ENCODE measurements around the gene ZNF207. TPM values are rescaled to one million over a fixed set of nuclear protein-coding genes. Genes with fewer than 3 reads are reported as not detected.
A peak's percentile ranks its signal among the peaks of the same experiment; 100 is the strongest.

Gene ZNF207
- 314 and 332 TPM in 2 replicates for total RNA-seq
- total RNA-seq (2013): 146 TPM
- polyA plus RNA-seq: 135 and 231 TPM in 2 replicates
- 90.9 and 152 TPM in 2 replicates for polyA minus RNA-seq

GRCh38 chr17:32349854-32350665 lies at the start of gene ZNF207:
Gene ZNF207, plus strand, starts transcription at chr17:32350157. Its CDS starts 129 bp downstream, at chr17:32350286.
- H3K79me2 ChIP-seq (ENCODE audit: control insufficient read depth, insufficient read depth, low read length): peaks cover 66% of the 10 kb centered on the region
- H3K27ac ChIP-seq (ENCODE audit: low read length in 2 of 2): peak within 1 kb of the TSS; percentile 86 to 98
- ChIA-PET POLR2A (interaction anchor here (0.7 to 1.5 kb wide), 3 partner anchors 9 to 95 kb away, joined by 3 to 4 read pairs (median 3); no protein-coding TSS in a partner anchor), CTCF (no interaction called here)
- under 1% methylated on average over 40 of the region's 47 CpGs for WGBS (ENCODE audit: insufficient coverage)
- intact Hi-C loops (cut with micrococcal nuclease): loop anchor here (1.0 to 10.0 kb wide), 4 partner anchors 8 to 525 kb away; partner anchors contain the start of genes C17orf75 and MYO1D
- H3K4me1 Mint-ChIP-seq: peaks cover 35% of the 10 kb centered on the region
- no peaks in the 10 kb centered on the region for H3K9me3 Mint-ChIP-seq (ENCODE audit: insufficient read depth)
- H3K27me3 Mint-ChIP-seq: no peaks in the 10 kb centered on the region
- H3K27ac Mint-ChIP-seq: peak within 1 kb of the TSS; percentile 100
- peak within 1 kb of the TSS; percentile 99 for H3K4me3 Mint-ChIP-seq
- TF ChIP-seq EZH2 (IDR thresholded peaks at IDR 0.05; ENCODE audit: borderline replicate concordance, insufficient read depth, low read depth, low read length, poor library complexity, severe bottlenecking): no peak
- peak within 1 kb of the TSS; percentile 97 for H3K9ac ChIP-seq (ENCODE audit: low read length)
- no peaks in the 10 kb centered on the region for H3K27me3 ChIP-seq (replicated peaks in 1 of 4; ENCODE audit: control extremely low read depth in 1 of 4, control insufficient read depth in 3 of 4, insufficient read depth in 4 of 4, low read length in 3 of 4)
- H3K36me3 ChIP-seq (replicated peaks in 1 of 2; ENCODE audit: control extremely low read depth in 1 of 2, control insufficient read depth in 1 of 2, extremely low read depth in 1 of 2, insufficient read depth in 2 of 2, low read length in 1 of 2): peaks cover 0 to 24% of the 10 kb centered on the region in 2 experiments
- peaks cover 28 to 32% of the 10 kb centered on the region in 2 donors for H3K4me1 ChIP-seq (ENCODE audit: control insufficient read depth in 2 of 2, insufficient read depth in 2 of 2, low read length in 2 of 2)
- H2AFZ ChIP-seq (ENCODE audit: insufficient read depth, low read depth, low read length, poor library complexity, severe bottlenecking): peak within 1 kb of the TSS; percentile 94
- peak; percentile 98 for DNase-seq
- H3K4me3 ChIP-seq (ENCODE audit: control extremely low read depth in 1 of 5, extremely low read depth in 1 of 5, insufficient read depth in 1 of 5, low read depth in 2 of 5, low read length in 4 of 5): peak within 1 kb of the TSS; percentile 56 to 97 (median 89)
- H3K9me3 ChIP-seq (ENCODE audit: control extremely low read depth in 1 of 3, control insufficient read depth in 2 of 3, insufficient read depth in 1 of 3, low read length in 2 of 3): no peaks in the 10 kb centered on the region
- ATAC-seq (ENCODE audit: low read depth): peak; percentile 98
- H3K4me2 ChIP-seq (replicated peaks; ENCODE audit: low read depth, low read length, poor library complexity, severe bottlenecking): peak within 1 kb of the TSS; percentile 76
- peaks cover 41% of the 10 kb centered on the region for H4K20me1 ChIP-seq (ENCODE audit: control insufficient read depth, insufficient read depth, low read length, poor library complexity, severe bottlenecking)

DNA sequence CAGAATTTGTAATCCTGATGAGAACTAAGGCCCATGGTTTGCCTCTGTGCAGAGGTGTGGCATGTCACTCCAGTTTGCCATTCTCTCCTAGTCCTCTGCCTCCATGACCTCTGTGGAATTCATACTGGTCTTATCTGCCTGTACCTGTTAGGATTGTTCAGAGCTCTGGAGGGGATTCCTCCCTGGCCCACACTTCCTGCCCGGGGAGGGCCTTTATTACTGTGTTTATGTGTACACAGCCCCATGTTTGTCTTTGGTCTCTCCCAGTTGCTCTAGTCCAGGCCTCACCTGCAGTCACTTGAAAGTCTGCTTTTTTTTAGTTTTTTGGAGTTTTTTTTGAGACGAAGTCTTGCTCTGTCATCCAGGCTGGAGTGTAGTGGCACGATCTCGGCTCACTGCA lies 47.9 kb upstream of the ZNF207 start:
- POLR2A ChIA-PET: no interaction called here

More for the DNA sequence above, 47.9 kb upstream of the ZNF207 start:
- H4K20me1 ChIP-seq (ENCODE audit: control insufficient read depth, insufficient read depth, low read length, poor library complexity, severe bottlenecking): no peaks in the 10 kb centered on the region
- Mint-ChIP-seq H3K27ac (no peak overlapping the region), H3K27me3 (peaks cover 12% of the 10 kb centered on the region), H3K4me1 (no peaks in the 10 kb centered on the region), H3K4me3 (no peak overlapping the region), H3K9me3 (ENCODE audit: insufficient read depth) (no peaks in the 10 kb centered on the region)
- DNase-seq (no peak), ATAC-seq (ENCODE audit: low read depth) (no peak)
- CTCF ChIA-PET: no interaction called here
- no peak overlapping the region for H2AFZ ChIP-seq (ENCODE audit: insufficient read depth, low read depth, low read length, poor library complexity, severe bottlenecking)
- no peaks in the 10 kb centered on the region for H3K79me2 ChIP-seq (ENCODE audit: control insufficient read depth, insufficient read depth, low read length)
- H3K9ac ChIP-seq (ENCODE audit: low read length): no peak overlapping the region
- H3K27me3 ChIP-seq (replicated peaks in 1 of 4; ENCODE audit: control extremely low read depth in 1 of 4, control insufficient read depth in 3 of 4, insufficient read depth in 4 of 4, low read length in 3 of 4): no peaks in the 10 kb centered on the region
- H3K4me1 ChIP-seq (ENCODE audit: control insufficient read depth in 2 of 2, insufficient read depth in 2 of 2, low read length in 2 of 2): no peaks in the 10 kb centered on the region
- H3K27ac ChIP-seq (ENCODE audit: low read length in 2 of 2): no peak overlapping the region
- H3K36me3 ChIP-seq (replicated peaks in 1 of 2; ENCODE audit: control extremely low read depth in 1 of 2, control insufficient read depth in 1 of 2, extremely low read depth in 1 of 2, insufficient read depth in 2 of 2, low read length in 1 of 2): no peaks in the 10 kb centered on the region
- 100% methylated on average over 1 of the region's 4 CpGs for WGBS (ENCODE audit: insufficient coverage)
- H3K4me3 ChIP-seq (ENCODE audit: control extremely low read depth in 1 of 5, extremely low read depth in 1 of 5, insufficient read depth in 1 of 5, low read depth in 2 of 5, low read length in 4 of 5): no peak overlapping the region
- no peaks in the 10 kb centered on the region for H3K9me3 ChIP-seq (ENCODE audit: control extremely low read depth in 1 of 3, control insufficient read depth in 2 of 3, insufficient read depth in 1 of 3, low read length in 2 of 3)
- TF ChIP-seq EZH2 (IDR thresholded peaks at IDR 0.05; ENCODE audit: borderline replicate concordance, insufficient read depth, low read depth, low read length, poor library complexity, severe bottlenecking): no peak
- TF ChIP-seq CTCF (IDR thresholded peaks at IDR 0.05): no peak
- H3K4me2 ChIP-seq (replicated peaks; ENCODE audit: low read depth, low read length, poor library complexity, severe bottlenecking): no peak overlapping the region
- intact Hi-C loops (cut with micrococcal nuclease): no loop called here

Data from B cell (primary cell).